ENCODE measurements around the gene FTO.

DNA sequence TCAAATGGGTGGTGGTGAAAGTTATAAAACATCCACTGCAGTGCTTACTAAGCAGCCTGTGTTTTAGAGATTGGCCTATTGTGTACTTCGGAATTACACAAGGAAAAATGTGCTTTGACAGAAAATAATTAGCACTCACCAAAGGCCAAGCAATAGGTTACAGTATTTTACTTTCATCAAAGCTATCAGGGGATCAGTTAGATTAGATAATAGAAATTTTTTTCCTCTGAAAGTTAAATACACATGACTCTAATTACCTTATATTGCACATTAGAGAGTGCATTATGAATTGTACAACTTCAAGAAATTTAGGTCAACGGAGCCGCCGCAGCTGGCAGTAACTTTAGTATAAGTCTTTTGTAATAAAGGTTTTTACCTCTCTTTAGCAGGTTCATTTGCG, 232.6 kb downstream of the FTO start:
- TF ChIP-seq POLR2A (IDR thresholded peaks at IDR 0.05), result no peak
- TF ChIP-seq, protein P1, sequence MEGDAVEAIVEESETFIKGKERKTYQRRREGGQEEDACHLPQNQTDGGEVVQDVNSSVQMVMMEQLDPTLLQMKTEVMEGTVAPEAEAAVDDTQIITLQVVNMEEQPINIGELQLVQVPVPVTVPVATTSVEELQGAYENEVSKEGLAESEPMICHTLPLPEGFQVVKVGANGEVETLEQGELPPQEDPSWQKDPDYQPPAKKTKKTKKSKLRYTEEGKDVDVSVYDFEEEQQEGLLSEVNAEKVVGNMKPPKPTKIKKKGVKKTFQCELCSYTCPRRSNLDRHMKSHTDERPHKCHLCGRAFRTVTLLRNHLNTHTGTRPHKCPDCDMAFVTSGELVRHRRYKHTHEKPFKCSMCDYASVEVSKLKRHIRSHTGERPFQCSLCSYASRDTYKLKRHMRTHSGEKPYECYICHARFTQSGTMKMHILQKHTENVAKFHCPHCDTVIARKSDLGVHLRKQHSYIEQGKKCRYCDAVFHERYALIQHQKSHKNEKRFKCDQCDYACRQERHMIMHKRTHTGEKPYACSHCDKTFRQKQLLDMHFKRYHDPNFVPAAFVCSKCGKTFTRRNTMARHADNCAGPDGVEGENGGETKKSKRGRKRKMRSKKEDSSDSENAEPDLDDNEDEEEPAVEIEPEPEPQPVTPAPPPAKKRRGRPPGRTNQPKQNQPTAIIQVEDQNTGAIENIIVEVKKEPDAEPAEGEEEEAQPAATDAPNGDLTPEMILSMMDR (IDR thresholded peaks at IDR 0.05), result no peak
